Femur (tissue), 1 donor: ENCODE results near the gene FAM83C.

ENCODE experiments used
- DNase-seq: peaks from one replicate; pipeline ENCODE4 v3.0.0-alpha.2; 2017

FAM83C gene

GRCh38 chr20:35298264-35298663 lies 6.0 kb upstream of the FAM83C start:
- no peak for DNase-seq

GRCh38 chr20:35297740-35298139 lies 5.5 kb upstream of the FAM83C start:
- DNase-seq: no peak

DNA sequence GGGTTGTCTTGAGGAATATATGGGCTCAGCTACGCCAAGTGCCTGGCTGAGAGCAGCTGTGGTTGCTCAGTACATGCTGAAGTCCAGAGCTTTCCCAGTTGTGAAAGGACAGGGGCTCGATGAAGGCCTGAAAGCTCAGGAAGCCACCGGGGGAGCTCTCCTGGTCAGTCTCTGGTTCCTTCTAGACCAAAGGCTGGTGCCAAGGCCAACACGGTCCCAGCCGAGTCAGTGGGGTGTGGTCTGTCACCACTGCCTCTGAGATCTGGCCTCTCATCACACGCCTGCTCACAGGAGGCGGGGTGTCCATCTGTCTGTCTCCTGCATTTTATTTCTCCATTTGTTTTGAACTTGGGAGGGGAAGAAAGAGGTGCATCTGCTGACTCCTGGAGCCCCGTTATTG lies 4.9 kb upstream of the FAM83C start:
- no peak for DNase-seq

GRCh38 chr20:35296101-35296554 lies 3.9 kb upstream of the FAM83C start:
- DNase-seq: no peak

- no peak for DNase-seq
Measured at GRCh38 chr20:35295674-35296073, 3.4 kb upstream of the FAM83C start.

- no peak for DNase-seq
Measured at GRCh38 chr20:35295058-35295457, 2.8 kb upstream of the FAM83C start.

DNA sequence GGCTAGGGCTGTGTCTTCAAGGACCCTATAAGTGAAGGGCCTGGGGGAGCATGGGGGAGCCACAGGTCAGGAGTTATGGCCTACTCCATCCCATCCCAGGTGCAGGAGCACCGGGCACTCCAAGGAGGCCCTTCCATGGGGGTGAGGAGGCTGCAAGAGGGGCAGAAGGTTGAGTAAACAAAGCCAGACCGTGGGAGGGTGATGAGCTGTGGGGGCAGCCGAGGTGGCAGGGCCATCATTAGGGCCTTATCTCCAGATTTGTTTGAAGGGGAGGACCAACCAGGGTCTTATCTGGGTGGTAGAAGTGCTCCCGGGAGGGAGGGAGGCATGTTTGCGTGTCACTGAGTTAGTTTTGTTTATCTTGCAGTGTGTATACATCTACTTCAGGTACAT lies 2.1 kb upstream of the FAM83C start:
- DNase-seq: no peak

- no peak for DNase-seq
Measured at GRCh38 chr20:35293303-35294292, 1.4 kb upstream of the FAM83C start.

DNA sequence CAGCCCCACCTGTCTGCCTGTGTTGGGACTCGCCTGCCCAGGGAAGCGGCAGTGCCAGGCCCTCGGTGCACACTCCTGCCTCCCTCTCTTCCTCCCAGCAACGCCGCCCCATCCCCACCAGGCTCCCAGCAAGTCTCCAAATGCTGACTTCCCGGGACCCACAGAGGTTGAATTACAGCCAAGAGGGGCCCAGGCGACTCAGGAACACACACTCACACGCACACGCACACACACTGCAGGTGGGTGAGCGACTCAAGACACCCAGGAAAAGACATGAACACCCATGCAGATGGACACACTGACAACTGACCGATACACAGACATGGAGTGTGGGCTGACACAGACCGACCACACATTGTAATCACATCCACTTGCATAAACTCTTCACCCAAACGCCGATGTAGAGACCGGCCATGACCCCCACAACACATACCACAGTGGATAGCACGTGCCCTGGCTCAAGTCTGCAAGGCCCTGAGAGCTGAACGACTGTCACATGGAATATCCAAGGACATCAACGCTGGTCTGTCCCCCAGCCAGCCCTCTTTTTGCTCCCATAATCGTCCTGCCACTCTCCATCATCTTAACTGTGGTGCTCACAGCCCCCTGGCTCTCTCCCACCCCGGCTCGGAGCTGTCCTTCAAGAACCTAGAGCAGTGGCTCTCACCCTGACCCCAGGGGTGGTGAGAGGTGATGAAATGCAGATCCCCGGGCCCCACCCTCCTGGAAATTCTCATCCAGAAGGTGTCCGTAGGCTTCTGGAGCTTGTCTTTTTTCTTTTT lies 470 bp upstream of the FAM83C start:
- DNase-seq: no peak

DNA sequence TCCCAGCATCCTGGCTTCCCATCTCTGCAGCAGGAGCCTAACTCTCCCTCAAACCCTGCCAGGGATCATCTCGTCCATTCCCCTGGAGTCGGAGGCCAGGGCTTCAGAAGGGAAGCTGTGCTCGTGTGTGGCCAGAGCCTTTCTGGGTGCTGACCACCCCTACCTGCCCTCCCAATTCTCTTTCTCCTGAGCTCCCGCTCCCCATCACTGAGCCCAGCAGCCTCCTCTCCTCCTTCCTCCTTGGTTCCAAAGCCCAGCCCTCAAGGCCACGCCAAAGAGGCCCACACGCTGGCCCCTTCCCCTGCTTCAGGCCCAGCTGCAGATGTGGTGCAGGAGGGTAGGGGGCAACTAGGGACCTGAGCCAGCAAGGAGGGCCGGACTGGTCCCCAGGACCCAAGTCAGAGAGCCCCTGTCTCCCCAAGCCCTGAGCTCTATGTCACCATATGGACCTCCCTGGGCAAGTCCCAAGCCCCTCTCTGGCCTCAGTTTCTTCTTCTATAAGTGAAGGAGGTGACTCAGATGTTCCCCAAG lies 1.3 kb downstream of the FAM83C start:
- DNase-seq: no peak

- no peak for DNase-seq
Measured at GRCh38 chr20:35290186-35290886, 1.9 kb downstream of the FAM83C start.

DNA sequence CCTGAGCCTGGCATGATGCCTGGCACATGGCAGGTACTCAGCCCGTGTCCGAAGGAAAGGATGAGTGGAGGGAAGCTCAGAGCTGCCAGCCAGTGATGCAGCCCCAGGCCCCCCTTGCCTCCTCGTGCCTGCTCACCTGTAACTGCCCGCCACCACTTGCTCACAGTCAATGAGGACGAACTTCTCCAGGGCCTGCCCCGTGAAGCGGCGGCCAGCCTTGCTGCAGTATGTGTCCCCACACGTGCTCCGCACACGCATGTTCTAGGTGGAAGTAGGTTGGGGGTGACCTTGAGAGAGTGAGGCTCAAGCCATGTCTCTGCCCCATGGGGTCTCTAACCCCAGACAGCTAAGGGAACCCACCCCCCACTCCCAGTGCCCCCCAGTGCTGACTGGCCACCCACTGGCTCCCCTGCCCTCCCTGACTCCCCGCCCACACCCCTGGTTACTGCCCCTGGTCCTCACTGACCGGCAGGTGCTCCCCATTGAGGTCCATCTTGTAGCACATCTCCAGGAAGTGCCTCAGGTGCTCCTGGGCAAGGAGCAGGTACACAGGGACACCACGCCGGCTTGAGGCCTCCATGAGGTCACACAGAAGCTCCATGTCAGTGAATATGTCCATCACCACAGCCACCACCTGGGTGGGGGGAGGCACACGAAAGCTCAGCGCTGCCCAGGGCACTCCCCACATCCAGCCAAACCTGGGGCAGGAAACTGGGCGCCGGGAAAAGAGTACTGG lies 3.7 kb downstream of the FAM83C start:
- no peak for DNase-seq

DNA sequence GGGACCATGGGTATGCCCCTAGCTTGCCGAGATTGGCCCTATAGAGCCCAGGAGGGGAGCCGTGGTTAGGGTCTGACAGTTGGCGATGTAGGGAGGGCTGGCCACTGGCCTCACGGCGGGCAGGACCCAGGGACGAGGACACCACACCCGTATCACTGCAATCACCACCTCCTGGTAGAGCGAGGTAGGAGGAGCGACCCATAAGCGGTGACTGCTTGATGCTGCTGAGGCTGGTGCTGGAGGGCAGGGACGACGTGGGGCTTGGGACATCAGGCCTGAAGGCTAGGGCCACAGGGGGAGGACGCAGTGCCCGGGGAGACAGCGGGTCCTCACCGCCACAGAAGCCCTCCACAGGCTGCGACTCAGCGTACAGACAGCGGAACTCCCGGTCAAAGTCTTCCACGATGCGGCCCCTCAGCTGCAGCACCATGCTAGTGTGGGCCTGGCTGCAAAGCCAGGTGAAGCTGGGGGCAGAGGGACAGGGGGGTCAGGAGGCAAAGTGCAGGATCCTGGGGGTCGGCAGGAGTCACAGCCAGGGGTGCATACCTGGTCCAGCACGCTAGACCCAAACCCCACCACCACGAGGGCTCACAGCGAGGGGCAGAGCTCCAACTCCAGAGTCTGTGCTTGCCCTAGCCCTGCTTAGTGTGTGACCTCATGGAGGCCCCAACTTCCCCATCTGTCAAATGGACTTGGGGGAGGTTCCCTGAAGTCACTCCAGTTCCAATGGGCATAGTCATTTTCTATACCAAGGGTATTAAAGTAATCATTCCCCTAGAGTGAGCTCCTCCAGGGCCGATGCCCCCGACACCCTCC lies 4.5 kb downstream of the FAM83C start:
- no peak for DNase-seq

DNA sequence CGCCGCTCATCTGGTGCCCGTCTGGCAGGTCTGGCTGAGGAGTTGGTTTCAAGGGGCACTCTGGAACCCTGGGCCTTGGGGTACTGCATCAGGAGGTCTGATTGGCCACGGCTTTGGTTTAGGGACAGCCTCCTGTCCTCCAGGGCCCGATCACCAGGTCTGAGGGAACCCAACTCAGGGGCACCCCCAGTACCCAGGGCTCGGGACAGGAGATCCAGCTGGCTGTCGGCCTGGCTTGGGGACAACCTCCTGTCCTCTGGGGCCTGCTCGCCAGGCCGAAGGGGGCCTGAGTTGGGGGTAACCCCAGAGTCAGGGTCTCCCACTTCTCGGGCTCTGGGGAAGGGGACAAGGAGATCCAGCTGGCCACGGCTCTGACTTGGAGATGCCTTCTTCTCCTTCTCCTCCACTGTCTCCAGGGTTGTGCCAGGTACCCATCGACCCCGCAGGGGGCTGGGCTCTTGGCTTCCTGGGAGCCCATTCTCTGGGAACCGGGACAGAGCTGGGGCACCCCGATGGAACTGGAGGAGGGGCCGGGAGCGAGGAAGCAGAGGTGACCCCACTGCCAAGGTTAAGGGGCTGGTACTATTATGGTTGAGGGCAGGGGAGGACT lies 5.2 kb downstream of the FAM83C start:
- DNase-seq: no peak

GRCh38 chr20:35286077-35286898 lies 5.9 kb downstream of the FAM83C start:
- no peak for DNase-seq

DNA sequence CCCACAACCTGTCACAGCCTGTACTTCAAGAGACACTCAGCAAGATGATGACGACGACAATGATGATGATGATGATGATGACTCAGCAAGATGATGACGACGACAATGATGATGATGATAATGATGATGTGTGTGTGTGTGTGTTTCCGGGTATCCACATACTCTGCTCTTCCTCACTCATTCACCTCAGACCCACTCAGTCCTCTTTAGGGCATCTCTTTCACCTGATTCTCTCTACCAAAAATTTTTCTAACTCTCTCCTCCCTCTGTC lies 6.5 kb downstream of the FAM83C start:
- DNase-seq: no peak

DNA sequence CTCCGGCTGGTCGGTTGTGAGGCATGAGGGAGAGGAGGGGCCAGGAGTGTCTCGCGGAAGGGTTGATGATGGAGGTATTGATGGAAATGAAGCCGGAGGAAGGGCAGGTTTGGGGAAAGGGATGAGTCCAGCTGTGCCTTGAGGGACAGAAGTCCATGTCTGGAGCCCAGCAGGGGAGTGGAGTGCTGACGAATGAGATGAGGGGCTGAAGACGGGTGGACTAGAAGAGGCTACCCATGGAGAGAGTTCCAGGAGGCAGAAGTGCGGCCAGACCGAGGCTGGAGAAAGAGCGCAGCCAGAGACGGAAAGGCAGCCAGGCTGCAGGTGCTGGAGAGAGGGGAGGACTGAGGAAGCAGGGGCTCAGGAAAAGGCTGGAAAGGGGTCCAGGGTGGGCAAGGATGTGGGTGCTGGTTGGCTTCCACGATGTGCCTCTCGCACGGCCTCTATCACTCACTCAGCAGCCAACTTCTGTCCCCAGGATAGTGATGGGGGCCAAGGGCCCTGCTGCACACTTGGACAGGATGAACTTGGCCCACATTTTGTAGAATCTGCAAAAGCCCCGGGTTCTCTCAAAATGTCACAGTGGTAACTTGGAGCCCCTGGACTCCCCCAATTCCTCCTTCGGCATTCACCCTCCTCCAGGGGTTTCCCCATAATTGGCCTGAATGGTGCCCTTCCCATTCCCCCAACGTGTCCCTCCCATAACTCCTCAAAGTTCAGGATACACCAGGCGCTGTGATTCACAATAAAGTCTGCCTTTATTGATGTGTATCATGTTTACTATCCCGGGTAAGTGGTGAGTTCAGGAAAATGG lies 7.0 kb downstream of the FAM83C start:
- no peak for DNase-seq

GRCh38 chr20:35284267-35284991 lies 7.8 kb downstream of the FAM83C start, which contains the start of gene EIF6:
EIF6 (minus strand) TSS chr20:35284772; CDS start chr20:35284487, 285 bp downstream.
- peak; percentile 93 for DNase-seq
